Epidermal melanocyte (primary cell): Measurements from ENCODE around the gene HPSE2.
"Not testable (repeated sequence)": the region's sequence is repeated elsewhere in the genome, so short reads cannot be mapped to it uniquely, and the experiment has no call there.

Experiments used
- DNase-seq: peaks from one replicate; pipeline ENCODE4 v3.0.0; 2011; ENCODE audit warnings: low spot score; ENCODE audit not compliant: insufficient read length

The HPSE2 gene

DNA sequence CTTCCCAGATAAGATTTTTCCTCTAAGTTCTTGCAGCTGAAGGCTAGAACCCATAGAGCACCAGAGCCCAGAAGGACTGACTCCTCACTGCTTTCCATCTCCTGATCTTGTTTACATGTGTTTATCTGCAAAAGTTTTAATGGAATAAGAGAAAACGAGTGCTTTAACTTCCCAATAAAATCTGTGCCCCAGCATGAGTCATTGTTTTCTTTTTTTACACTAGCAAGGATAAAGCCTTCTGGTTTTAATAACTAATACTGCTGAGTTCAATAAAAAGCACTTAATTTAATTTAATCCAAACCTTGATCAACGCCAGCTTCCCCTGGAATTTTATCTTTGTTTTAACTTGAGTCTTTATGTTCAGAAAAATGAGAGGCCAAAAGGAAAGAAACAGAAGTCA is 227.6 kb downstream of the HPSE2 start:
- no peak for DNase-seq

DNA sequence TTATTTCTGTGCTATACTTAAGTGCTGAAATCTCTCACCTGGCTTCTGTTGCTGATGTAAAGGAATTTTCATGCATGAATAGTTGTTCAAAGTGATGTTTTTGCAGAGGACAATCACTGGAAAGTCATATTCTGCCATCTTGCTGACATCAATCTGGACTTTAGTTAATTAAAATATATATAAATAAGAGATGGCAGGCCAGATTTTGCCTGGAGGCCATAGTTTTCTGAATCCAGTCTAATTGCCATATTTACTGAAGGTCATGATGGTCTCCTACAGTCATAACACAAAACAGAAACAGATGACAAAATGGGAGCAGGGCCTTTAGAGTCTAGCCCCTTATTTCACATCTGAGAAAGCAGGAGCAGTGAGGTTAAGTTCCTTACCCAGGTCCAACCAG is 228.2 kb downstream of the HPSE2 start:
- no peak for DNase-seq

DNA sequence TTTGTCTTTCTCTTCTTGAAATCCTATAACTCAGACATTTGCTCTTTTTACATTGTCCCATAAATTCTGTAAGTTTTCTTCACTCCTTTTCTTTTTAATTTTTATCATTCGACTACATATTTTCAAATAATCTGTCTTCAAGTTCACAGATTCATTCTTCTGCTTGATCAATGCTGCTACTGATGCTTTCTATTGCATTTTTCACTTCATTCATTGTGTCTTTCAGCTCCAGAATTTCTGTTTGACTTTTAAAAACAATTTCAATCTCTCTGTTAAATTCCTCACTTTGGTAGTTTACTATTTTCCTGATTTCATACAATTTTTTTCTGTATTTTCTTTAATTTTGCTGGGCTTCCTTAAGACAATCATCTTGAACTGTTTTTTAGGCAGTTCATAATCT is 230.4 kb downstream of the HPSE2 start:
- no peak for DNase-seq

DNA sequence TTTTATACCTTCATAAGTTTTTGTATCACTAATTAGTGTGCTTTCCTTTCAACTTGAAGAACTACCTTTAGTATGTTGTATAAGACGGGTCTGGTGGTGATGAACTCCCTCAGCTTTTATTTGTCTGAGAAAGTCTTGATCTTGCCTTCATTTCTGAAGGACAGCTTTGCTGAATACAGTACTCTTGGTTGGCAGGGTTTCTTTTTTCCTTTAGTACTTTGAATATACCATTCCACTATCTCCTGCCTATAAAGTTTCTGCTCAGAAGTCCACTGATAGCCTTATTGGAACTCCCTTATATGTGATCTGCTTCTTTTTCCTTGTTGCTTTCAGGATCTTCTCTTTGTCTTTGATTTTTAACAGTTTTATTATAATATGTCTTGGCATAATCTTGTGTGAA is 230.9 kb downstream of the HPSE2 start:
- no peak for DNase-seq

DNA sequence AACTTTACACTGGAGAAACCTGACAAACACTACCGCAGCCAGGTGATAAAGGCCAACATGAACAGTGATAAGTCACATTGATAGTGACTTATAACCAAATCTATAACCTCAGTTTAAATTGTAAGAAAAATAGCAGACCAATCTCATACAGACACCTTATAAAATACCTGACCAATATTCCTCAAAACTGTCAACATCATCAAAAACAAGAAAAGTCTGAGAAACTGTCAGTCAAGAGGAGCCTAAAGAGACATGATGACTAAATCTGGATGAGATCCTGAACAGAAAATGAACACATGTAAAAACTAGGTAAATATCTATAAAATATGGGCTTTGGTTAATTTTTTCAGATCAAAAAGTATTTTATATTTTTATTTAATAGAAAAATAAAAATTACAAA is 233.3 kb downstream of the HPSE2 start:
- DNase-seq, result no peak

DNA sequence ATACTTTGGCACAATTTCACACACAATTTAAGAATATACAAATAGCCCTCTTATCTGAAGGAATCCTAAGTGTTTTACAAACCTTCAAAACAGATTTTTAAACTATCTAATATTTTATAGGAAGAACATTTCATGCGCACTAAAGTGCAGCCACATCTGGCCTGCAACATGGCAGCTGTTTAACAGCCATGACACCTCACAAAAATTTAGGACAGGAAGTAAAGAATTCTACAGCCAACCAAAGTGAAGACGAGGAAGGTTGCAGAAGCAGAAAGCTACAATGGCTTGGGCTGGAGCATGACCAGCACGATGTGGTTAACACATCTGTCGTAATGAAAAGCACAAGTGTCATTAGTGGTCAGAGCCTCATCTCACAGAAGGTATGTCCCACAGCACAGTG is 238.1 kb downstream of the HPSE2 start:
- DNase-seq, result no peak

DNA sequence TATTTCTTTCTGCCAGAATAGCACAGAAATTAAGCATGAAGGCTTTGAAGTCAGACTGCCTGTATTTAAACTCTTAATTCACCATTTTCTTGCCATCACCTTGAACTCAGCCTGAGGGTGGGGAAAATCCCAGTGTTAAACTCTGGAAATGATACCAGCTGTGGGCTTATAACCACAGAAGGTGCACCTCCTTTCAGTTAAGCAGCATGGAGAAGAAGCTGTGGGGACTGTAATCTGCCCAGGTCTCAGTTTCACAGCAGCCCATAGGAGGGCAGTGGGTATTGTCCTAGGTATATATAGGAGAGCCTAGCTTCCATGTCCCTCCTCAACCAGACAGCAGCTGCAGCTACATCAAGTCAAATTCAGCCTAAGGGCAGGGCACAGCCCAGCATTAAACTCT is 241.6 kb downstream of the HPSE2 start:
- no peak for DNase-seq

DNA sequence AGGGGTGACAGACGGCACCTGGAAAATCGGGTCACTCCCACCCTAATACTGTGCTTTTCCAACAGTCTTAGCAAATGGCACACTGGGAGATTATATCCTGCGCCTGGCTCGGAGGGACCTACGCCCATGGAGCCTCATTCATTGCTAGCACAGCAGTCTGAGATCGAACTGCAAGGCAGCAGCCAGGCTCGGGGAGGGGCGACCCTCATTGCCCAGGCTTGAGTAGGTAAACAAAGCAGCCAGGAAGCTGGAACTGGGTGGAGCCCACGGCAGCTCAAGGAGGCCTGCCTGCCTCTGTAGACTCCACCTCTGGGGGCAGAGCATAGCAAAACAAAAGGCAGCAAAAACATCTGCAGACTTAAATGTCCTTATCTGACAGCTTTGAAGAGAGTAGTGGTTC is 251.9 kb downstream of the HPSE2 start:
- DNase-seq, result not testable (repeated sequence)

DNA sequence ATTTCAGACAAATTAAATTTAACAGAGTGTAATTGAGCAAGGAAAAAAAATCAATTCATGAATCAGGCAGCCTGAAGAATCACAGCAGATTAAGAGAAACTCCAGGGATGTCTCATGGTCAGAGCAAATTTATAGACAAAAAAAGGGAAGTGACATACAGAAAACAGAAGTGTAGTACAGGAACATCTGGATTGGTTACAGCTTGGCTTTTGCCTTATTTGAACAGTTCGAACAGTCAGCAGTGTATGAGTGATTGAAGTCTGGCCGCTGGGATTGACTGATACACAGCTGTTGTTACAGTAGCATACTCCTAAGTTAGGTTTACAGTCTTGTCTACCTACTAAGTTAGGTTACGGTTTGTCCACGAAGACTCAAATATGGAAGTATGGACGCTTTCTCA is 255.3 kb downstream of the HPSE2 start:
- no peak for DNase-seq

DNA sequence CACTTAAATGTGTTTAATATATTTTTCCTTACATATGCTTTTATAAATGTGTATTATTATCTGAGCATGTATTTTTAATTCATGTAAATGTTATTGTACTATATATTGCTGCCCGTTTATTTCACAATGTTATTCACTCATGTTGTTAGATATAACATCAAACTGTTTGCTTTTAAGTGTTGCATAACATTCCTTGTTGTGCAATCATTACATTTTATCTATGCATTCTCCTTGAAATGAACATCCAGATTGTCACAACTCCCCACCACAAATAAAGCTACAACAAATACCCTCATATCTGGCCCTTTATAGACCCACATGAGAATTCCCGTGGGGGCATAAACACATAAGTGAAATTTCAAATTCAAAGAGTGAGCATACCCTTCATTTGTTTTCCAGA is 264.2 kb downstream of the HPSE2 start:
- DNase-seq, result no peak

DNA sequence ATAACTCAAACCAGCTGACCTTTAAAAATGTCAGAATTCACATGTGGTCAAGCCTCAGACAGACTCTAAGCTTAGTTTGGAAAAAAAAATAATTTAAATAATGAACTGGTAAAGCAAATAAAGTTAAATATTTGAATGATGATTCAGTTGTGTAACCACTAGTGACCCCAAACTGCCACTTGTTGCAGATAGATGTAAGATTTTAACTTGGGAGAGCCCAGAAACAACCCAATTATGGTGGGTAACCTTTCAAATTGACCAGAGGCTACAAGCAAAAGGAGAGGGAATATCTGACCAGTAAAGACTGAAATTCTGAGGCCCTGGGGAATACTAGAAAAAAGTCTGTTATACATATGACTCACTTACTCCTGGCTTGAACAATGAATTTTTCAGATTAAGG is 268.1 kb downstream of the HPSE2 start:
- no peak for DNase-seq

DNA sequence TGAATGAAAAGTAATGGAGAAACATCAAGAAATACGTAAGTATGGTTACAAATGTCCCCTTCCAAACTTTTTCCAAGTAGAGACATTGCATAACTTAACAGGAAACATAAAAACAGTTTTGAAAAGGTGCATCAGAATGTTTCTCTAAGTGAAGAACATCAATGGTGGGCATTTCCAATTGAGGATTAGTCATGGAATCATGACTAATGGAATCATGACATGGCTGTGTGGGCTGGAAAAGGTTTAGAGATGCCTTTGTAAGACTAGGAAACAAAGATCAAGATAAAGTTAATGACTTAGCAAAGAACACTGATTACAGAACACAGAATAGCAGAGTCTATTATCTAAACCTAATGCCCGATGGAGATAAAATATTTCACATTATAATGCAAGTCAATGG is 272.0 kb downstream of the HPSE2 start:
- DNase-seq, result no peak

DNA sequence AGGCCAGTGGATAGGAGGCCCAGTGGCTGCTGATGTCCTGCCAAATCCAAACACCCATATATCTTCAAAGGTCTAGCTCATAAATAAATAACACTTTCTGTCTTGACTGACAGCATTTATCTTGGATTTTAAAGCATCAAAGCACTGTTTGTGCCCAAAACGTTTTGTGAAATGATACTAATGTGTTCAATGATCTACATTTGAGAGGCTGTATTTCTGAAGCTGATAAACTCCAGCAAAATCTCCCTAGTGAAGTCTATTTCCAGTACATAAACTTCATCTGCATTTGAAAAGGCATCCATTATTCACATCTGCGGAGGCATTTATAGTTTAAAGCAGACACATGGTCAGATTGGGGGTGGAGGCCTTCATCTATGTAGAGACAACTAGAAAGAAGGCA is 276.3 kb downstream of the HPSE2 start:
- no peak for DNase-seq

DNA sequence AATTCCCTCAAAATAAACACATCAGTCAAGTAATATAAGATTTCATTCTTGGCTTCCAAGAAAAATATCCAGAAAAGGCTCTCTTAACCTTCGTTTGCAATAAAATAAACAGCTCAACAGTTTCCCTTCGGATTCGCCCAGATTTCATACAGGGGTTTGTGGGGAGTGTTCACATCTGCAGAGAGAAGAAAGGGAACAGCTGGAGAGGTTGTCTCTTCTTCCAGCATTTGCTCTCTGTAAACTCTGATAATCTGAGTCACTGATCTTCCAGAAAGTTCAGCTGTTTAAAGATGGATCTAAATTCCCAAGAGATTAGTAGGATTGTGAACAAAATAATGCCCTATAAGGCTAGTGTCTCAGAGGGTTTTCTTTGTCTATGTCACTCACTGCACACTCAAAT is 277.9 kb downstream of the HPSE2 start:
- no peak for DNase-seq

DNA sequence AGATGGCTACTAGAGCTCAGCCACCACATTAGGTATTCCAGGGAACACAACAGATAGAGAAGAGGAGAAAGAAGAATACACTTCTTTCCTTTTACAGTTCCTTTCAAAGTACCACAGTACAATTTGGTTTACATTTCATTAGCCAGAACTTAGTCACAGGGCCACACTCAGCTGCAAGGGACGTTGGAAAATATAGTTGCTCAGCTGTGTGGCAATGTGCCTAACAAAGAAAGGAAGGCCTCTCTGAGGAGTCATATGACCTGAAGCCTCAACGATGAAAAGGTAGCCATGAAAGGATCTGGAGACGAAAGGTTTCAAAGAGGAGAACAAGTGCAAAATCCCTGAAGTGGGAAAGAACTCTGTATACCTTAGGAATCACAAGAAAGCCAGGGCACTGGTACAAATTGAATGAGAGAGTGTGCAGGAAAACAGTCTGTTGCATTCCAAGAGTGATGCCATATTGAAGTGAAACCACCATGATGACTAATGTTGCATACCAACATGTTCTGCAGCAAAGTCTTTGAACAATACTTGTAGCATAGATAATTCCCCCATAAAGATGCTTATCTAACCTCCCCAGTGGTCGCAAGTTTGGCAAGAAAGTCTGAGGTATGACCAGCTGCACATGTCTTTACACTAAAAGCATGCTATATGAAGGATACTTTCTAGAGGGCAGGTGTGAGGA is 278.9 kb downstream of the HPSE2 start:
- DNase-seq, result no peak

DNA sequence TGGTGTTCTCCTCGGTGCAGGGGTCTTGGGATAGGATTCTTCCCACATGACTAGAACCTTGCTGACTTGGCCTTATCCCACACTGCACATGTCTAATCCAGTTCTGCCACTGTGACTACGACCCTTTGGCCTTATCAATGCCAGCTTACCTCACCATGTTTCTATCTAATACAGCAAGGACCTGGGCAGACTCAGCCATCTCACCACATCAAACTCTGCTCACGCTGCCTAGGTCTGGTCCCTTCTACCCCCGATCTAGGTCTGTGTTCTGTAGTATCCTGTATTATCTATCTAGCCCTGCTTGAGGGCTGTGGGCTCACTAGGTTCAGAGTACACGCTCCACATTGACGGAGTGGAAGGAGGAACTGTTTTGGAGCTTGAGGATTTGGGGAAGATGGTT is 282.4 kb downstream of the HPSE2 start:
- DNase-seq, result no peak

DNA sequence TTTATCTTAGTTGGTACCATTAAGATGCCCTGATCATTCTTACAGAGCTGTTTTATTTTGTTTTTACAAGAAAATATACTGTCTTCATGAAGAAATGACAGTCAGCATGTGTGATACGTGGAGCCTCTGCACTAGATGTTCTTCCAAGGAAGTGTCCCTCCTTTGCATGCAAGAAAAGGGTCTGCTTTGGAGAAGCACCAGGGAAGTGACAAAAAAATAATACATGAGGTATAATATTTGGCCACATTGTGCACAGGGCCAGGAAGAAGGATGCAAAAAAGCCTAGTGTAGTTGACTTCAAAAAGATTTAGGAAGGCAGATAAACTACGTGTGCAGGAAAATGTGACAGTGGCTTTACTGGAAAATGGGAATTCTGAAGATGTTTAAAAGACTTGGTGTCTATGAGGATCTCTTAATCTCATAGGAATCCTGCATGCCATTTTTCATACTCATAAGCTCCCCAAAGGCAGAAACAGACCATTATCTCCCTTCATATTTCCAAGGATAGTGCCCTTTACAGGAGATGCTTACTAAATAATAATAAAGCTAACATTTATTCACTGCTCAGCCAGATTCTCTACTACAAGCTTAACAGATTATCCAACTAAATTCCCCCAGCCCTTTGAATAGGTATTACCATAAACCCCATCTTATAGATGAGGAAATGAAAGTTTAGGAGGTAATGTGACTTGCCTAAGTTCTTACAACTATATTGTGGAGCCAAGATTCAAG is 284.2 kb downstream of the HPSE2 start:
- DNase-seq, result no peak

DNA sequence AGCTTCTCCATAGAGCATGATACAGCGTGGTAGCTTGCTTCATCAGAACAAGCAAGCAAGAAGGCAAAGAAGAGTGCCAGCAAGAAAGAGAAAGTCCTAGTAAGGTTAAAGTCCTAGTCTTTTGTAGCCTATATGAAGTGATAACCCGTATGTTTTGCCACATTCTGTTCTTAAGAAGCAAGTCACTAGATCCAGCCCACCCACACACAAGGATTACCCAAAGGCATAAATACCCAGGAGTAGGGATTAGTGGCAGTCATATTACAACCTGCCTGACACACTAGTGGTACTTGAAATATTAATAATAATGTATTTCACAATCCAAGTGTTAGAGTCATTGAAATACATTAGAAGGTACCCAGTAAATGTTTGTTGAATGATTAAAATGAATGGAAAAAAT is 285.5 kb downstream of the HPSE2 start:
- DNase-seq, result no peak

DNA sequence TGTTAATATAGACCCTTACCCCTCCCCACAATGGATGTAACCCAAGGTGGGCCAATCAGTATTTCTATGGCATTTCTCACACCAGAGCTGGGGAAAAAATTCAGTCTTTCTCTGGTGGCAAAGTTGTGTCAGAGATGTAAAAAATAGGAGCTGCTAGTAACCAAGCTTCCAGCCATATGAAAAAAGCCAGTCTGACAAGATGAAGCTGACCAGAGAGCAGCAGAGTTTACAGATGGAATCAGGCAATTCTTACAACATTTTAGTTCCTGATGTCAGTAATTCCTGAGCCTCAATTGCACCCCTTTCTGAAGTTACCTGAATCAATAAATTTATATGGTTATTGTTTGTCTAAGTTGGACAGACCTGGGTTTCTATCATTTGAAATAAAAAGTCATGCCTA is 286.3 kb downstream of the HPSE2 start:
- DNase-seq, result no peak

DNA sequence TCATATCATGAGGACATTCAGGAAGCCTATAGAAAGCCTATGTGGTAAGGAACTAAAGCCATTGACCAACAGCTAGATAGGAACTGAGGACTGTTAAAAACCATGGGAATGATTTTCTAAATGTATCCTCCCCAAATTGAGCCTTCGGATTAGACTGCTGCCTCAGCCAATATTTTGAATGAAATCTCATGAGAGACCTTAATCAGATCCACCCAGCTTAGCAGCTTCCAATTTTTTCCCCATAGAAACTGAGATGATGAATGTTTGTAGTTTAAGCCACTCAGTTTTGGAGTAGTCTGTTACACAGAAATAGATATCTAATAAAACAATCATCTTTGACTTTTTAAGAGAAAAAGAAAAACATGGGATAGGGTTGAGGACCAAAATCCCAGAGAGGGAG is 292.0 kb downstream of the HPSE2 start:
- no peak for DNase-seq

DNA sequence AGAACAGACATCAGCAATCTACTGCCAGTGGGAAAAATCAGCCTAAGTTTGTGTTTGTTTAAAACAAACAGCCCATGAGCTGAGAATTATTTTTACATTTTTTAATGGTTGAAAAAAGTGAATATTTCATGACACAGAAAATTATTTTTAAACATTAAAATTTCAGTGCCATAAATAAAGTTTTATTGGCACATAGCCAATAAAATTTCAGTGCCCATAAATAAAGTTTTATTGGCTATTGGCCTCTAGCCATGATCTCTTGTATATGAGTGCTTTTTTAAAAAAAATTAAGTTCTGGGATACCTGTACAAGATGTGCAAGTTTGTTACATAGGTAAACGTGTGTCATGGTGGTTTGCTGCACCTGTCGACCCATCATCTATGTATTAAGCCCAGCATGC is 305.9 kb downstream of the HPSE2 start:
- no peak for DNase-seq

DNA sequence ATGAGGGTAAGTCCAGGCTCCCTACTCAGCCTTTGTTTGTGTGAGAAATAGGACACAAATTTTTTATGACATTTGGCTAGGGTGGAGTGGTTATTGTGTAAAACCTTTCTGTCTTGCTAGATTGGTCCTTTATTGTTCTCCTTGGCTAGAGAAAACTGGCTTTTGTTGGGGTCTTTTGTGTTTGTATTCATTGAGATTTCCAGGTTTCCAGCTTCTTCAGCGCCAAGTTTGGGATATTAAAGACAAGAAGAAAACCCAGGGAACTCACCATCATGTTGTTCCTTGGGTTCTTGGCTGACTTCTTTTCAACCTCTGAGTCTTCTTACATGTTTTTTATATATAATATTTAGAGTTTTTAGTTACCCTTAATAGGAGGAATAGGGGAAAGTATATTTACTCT is 310.0 kb downstream of the HPSE2 start:
- DNase-seq, result no peak

DNA sequence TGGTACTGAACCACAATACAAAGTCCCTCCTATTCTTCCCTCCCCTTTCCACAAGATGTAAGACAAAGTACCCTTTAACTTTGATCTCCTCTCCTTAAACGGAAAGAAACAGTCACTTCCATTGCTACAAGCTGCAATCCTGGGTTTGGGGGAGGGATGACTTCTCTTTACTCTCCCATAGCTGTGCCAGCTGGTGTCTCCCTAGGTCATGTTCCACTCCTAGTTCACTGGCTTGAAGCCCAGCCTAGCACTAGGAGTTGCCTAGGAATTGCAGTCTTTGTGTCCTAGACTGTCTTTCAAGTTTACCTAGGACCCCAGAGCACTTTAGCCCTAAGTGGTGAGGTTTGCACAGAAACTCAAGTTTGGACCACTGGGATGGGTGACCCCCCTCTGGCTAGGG is 311.1 kb downstream of the HPSE2 start:
- no peak for DNase-seq
